ENCODE results near the gene GPHN.

GPHN gene
- 15.5 to 18.3 reads per million in 2 experiments for total RNA-seq

GRCh38 chr14:66507722-66508546, at the start of gene GPHN:
Gene GPHN (plus strand): TSS chr14:66508147.
- peak; percentile 80 for DNase-seq (ENCODE audit: low read depth)

DNA sequence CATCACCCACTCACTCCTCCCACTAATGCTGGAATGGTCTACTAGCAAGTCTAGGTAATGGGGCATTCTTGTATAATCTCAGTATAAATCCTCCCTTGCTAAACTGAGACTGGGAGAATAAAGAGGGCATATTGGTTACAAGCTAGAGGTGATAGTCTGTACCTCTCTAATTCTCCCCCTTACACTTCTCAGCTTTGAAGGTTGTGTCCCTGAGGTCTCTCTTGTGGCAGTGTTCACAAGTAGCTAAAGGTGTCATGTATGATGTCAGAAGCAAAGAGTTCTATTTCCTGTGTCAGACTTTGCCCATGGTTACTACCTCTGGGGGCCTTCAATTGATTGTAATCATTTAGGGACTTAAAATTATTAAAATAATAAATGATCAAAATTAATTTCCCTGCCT, 48.3 kb upstream of the GPHN start:
- DNase-seq (ENCODE audit: low read depth): no peak

GRCh38 chr14:66464261-66464660, 43.7 kb upstream of the GPHN start:
- no peak for DNase-seq (ENCODE audit: low read depth)

GRCh38 chr14:66468778-66469367, 39.1 kb upstream of the GPHN start:
- no peak for DNase-seq (ENCODE audit: low read depth)

GRCh38 chr14:66471584-66471983, 36.4 kb upstream of the GPHN start:
- DNase-seq (ENCODE audit: low read depth): no peak

GRCh38 chr14:66472251-66472650, 35.7 kb upstream of the GPHN start:
- no peak for DNase-seq (ENCODE audit: low read depth)

DNA sequence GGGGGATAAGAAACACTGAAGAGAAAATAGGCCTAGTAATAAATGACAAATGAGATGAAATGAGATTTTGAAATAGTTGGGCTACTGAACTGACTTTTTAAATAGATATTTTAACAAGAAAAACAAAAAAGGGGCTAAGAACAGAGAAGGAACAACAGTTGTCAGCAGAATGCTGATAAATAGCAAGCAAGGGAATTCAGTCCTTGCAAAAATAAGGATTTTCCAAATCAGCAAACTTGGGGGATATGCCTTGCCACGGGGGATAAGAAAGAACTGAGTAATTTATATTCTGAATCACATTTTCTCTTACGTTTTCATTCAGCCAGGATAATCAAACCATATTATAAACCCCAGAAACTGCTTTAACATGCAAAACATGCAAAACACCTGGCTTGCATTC, 34.7 kb upstream of the GPHN start:
- no peak for DNase-seq (ENCODE audit: low read depth)

DNA sequence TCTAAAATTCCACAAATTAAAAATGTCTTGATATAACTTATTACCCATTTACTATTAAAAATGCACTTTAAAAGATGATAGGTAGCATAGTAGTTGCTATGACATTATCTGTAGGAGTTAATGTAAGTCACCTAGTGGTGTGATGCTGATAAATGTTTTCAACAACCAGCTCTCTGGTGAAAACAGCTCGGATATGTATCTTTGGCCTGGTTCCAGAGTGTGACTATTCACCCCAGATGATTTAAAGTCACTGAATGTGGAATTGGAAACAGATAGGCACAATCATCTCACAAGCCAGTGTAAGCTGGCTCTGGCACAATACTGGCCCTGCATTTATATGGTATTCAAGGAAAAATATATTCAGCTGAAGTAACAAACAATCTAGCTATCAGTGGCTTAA, 31.0 kb upstream of the GPHN start:
- DNase-seq (ENCODE audit: low read depth): no peak

DNA sequence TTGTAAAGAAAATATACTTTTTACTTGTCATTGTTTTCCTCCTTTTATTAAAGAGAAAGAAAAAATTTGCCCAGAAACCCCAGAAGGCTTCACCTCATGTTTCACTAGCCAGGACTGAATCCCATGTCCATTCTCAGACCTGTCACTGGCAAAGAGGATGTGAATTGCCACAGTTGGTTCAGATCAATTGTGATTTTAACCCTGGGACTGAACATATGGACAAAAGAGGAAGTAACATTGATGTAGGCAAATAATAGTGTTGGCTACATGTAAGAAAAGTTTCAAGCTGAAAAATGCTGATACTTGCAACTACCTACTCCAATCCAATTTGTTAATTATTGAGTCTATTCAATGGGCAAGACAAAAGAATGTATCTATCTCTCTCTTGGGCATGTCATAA, 30.4 kb upstream of the GPHN start:
- no peak for DNase-seq (ENCODE audit: low read depth)

- no peak for DNase-seq (ENCODE audit: low read depth)
These were observed 25.1 kb upstream of the GPHN start for GRCh38 chr14:66482873-66483272.

GRCh38 chr14:66483322-66483721, 24.6 kb upstream of the GPHN start:
- no peak for DNase-seq (ENCODE audit: low read depth)

DNA sequence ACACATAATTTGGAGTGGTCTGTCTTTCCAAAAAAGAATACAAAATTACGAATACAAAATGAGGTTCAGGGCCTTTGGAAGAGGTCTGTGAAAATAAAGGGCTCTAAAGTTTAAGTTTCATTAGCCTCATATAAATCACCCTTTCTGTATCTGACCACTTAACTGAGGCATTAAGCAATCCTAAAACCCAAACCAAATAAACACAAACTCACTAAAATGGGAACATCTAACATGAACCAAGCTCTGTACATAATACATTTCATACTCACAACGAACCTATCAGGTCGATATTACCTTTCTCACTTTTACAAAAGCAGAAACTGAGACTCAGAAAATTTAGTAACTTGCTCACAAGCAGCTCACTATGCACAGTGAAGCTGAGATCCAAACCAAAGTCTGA, 22.9 kb upstream of the GPHN start:
- DNase-seq (ENCODE audit: low read depth): no peak

DNA sequence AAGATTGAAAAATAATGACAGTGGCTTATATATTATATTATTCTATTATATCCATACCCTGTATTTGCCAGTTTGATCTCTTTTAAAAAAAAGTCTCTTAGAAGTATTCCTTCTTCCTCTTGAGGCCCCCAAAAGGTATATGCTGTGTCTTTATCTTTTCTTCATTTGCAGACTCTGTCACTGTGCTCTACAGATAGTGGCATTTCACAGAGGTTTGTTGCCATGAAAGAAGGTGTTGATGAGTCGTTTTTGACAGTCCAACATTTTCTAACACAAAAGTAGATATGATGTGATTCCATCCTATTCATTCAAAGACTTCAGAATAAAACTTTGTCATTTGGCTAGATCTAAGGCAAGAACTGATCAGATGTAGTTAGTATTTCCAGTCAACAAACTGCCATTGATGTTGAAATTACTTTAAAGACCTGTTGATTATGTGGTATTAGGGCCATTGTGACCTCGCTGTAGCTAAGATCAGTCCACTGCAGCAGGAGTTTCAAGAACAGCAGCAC, 22.0 kb upstream of the GPHN start, which contains the start of gene CCDC196:
Gene CCDC196 (plus strand): TSS at position 462 of the 512 bp plus-strand sequence. CDS start 132 bp downstream, outside the sequence.
- no peak for DNase-seq (ENCODE audit: low read depth)

- DNase-seq (ENCODE audit: low read depth): no peak
These were observed 20.8 kb upstream of the GPHN start for GRCh38 chr14:66487164-66487563.

- no peak for DNase-seq (ENCODE audit: low read depth)
These were observed 17.5 kb upstream of the GPHN start for GRCh38 chr14:66490143-66491111.

DNA sequence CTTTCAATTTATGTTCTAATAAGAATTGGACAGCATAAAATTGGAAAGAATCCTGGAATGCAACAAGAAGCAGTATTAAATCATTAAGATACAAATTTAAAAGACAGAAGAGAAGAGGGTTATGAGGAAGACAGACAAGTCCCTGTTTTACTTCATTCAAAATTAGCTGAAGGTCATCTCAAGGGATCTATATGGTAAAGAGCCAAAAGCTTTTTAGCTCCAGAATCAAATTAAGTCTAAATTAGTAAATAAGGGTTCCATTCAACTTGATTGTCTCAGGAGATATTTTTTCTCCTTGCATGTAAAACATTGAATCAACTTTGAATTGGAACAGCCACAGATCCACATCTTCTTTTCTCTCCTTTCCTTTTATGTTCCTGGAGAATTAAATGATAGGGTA, 14.2 kb upstream of the GPHN start:
- no peak for DNase-seq (ENCODE audit: low read depth)

DNA sequence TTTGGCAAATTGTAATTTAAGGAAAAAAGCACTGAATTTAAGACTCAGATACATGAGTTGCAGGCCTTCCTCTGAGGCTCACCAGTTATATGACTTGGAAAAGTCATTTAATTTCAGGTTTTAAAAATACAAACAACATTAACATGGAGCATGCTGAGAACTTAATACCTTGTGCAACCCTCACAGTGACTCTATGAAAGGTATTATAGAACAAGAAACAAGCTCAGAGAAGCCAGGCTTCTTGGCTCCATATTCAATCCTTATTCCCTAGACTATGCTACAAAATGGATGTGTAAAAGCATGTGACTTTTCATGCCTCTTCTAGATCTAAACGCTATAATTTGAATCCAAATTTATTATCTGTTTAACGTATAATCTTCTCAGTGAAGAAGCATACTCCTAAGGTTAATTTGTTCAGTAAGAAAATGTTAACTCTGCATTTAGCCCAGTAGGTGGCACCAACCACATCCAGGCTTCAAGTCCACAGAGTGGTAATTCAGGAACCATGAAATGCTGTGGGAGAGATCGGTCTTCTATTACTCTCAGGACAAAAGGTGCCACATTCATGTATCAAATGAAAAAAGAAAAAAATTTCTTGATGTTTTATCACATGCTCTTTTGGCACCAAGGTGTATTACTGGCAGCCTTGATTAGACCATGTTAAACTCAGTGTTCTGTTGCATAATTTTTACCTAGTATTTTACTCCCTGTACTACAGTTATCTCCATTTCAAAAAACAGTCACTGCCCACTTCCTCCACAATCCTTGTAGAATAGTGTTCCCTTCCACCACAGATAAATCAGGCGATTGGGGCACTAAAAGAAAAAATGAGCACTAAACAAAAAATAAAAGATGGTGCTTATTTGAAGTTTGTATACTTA, 12.5 kb upstream of the GPHN start:
- no peak for DNase-seq (ENCODE audit: low read depth)

DNA sequence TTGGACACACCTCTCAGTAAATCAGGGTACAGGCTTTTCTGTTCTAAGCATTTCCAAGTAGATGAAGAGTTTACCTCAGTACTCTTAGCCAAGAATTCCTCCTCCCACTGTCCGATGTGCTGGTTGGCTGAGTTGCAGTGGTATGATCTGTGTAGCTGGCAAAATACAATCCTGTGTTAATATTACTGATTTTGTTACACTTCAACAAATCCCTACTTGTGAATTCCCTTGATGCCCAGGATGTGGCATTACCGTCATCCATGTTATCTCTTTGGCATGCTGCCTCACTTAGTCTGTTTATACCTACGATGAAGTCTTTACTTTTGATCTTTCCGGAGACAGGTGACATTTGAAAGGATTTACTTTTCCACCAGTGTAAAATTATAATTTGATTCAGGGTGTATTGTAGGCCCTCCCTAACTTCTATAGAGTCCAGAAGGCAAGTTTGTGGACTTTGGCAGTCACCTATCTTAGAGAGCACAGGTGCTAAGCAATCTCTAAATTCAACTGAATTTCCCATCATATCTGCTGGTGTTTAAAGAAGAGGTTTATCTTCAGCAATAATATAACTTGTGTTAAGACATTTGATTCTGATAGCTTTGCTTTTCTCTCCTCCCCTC, 11.6 kb upstream of the GPHN start:
- DNase-seq (ENCODE audit: low read depth): no peak

- DNase-seq (ENCODE audit: low read depth): no peak
These were observed 11.0 kb upstream of the GPHN start for GRCh38 chr14:66496911-66497310.

GRCh38 chr14:66498311-66498710, 9.6 kb upstream of the GPHN start:
- DNase-seq (ENCODE audit: low read depth): no peak

- DNase-seq (ENCODE audit: low read depth): no peak
These were observed 6.4 kb upstream of the GPHN start for GRCh38 chr14:66501592-66501991.

Data from T follicular helper cell (primary cell).